Type B pancreatic cell (in vitro differentiated cells): ENCODE results near the gene IRX3. TPM values are rescaled to one million over a fixed set of nuclear protein-coding genes. Genes with fewer than 3 reads are reported as not detected.

ENCODE experiments used
- DNase-seq: peaks from one replicate; pipeline ENCODE4 v3.0.0; 2021; ENCODE audit warnings: mixed read lengths; ENCODE audit not compliant: unreplicated experiment; ENCODE audit errors: extremely low spot score
- H3K27ac Mint-ChIP-seq: 2 replicates; pipeline ENCODE4 v1.8.0; 2021; ENCODE audit warnings: mild to moderate bottlenecking, mixed read lengths
- H3K27me3 Mint-ChIP-seq: 2 replicates; pipeline ENCODE4 v1.8.0; 2021; ENCODE audit warnings: mixed read lengths
- H3K36me3 Mint-ChIP-seq: 2 replicates; pipeline ENCODE4 v1.8.0; 2021; ENCODE audit warnings: mixed read lengths
- H3K4me1 Mint-ChIP-seq: one replicate; pipeline ENCODE4 v1.8.0; 2021; ENCODE audit warnings: mixed read lengths; ENCODE audit not compliant: unreplicated experiment
- H3K4me3 Mint-ChIP-seq: 2 replicates; pipeline ENCODE4 v1.8.0; 2021; ENCODE audit warnings: mild to moderate bottlenecking, mixed read lengths
- H3K9me3 Mint-ChIP-seq: 2 replicates; pipeline ENCODE4 v1.8.0; 2021; ENCODE audit warnings: mixed read lengths
- CTCF ChIP-seq: fragments of 200-600 bp; sonication (generic); conservative IDR thresholded peaks from 2 replicates; pipeline ENCODE4 v1.5.0; 2021; ENCODE audit warnings: antibody characterized with exemption, mild to moderate bottlenecking
- long read RNA-seq: library from polyadenylated mRNA; unstranded; transcript quantifications from one replicate; pipeline ENCODE4 v2.0.0, GENCODE V29; 2020
- total RNA-seq: library from RNA; stranded (reverse); gene quantifications from 2 replicates; pipeline ENCODE4 v1.2.1, GENCODE V29; 2021; ENCODE audit warnings: low replicate concordance

Gene IRX3
- total RNA-seq, result 30.0 and 30.7 TPM in 2 replicates
- long read RNA-seq, partial matches to known transcripts, result 1 of 1 reads
- long read RNA-seq, other reads (novel, unspliced or antisense), result 0 of 1 reads

GRCh38 chr16:54286366-54287130 is at the start of gene IRX3:
Gene IRX3, minus strand, starts transcription at chr16:54286787. Its CDS starts 737 bp downstream, at chr16:54286050.
- H3K36me3 Mint-ChIP-seq, result peaks cover 17% of the 10 kb centered on the region
- H3K4me3 Mint-ChIP-seq, result peak within 1 kb of the TSS; percentile 94
- peak within 1 kb of the TSS; percentile 95 for H3K27ac Mint-ChIP-seq
- no peaks in the 10 kb centered on the region for H3K9me3 Mint-ChIP-seq
- DNase-seq, result peak; percentile 84
- peaks cover 74% of the 10 kb centered on the region for H3K27me3 Mint-ChIP-seq
- no peak for TF ChIP-seq CTCF
- peaks cover 24% of the 10 kb centered on the region for H3K4me1 Mint-ChIP-seq

- TF ChIP-seq CTCF, result no peak
- peaks cover 5% of the 10 kb centered on the region for H3K4me1 Mint-ChIP-seq
- no peak overlapping the region for H3K27ac Mint-ChIP-seq
- no peak overlapping the region for H3K4me3 Mint-ChIP-seq
- peaks cover 22% of the 10 kb centered on the region for H3K27me3 Mint-ChIP-seq
- DNase-seq, result no peak
- H3K36me3 Mint-ChIP-seq, result no peaks in the 10 kb centered on the region
- no peaks in the 10 kb centered on the region for H3K9me3 Mint-ChIP-seq
Observed at GRCh38 chr16:54335230-54335629, 48.6 kb upstream of the IRX3 start.

- Mint-ChIP-seq H3K4me1 (peaks cover 5% of the 10 kb centered on the region), H3K27ac (no peak overlapping the region), H3K27me3 (peaks cover 23% of the 10 kb centered on the region), H3K9me3 (no peaks in the 10 kb centered on the region), H3K4me3 (no peak overlapping the region), H3K36me3 (no peaks in the 10 kb centered on the region)
- DNase-seq, result no peak
- TF ChIP-seq CTCF, result no peak
Observed at GRCh38 chr16:54334208-54334607, 47.6 kb upstream of the IRX3 start.

- Mint-ChIP-seq H3K36me3 (no peaks in the 10 kb centered on the region), H3K4me1 (peaks cover 5% of the 10 kb centered on the region), H3K27ac (no peak overlapping the region), H3K27me3 (peaks cover 31% of the 10 kb centered on the region), H3K4me3 (no peak overlapping the region), H3K9me3 (no peaks in the 10 kb centered on the region)
- TF ChIP-seq CTCF, result no peak
- no peak for DNase-seq
Observed at GRCh38 chr16:54331241-54332002, 44.8 kb upstream of the IRX3 start.

GRCh38 chr16:54327609-54328008 is 41.0 kb upstream of the IRX3 start:
- DNase-seq, result no peak
- Mint-ChIP-seq H3K4me3 (no peak overlapping the region), H3K9me3 (no peaks in the 10 kb centered on the region), H3K36me3 (no peaks in the 10 kb centered on the region), H3K27ac (no peak overlapping the region), H3K4me1 (no peaks in the 10 kb centered on the region), H3K27me3 (peaks cover 19% of the 10 kb centered on the region)
- no peak for TF ChIP-seq CTCF
